Hematopoietic multipotent progenitor cell treated with erythropoietin and hydrocortisone succinate and interleukin-3 and kit ligand, for 8 days (in vitro differentiated cells): ENCODE results near the gene ACSF2.

Experiments used
- DNase-seq: peaks from one replicate; pipeline ENCODE4 v3.0.0-alpha.2; 2015

ACSF2 gene

GRCh38 chr17:50440838-50441829 is 15.1 kb downstream of the ACSF2 start:
- DNase-seq: no peak

DNA sequence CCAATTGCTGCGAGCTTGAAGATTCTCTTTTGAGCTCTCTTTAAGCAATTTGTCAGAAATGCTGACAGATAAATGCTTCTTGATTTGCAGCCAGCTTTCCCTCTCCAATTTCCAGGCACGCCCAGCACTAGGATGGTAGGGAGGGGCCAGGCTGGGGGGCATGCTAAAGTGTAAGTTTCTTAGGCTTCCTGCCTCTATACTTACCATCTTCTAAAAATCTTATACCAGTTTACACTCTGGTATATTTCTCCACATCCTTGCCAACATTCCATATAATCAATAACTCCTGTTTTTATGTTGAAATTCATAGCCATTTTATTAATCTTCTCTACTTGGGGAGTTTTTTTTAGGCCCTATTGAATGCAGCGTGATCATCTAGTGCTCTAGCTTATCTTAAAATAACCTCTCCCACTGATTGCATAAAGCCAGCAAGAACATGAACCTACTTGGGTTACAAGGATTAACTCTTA is 17.5 kb downstream of the ACSF2 start:
- no peak for DNase-seq

DNA sequence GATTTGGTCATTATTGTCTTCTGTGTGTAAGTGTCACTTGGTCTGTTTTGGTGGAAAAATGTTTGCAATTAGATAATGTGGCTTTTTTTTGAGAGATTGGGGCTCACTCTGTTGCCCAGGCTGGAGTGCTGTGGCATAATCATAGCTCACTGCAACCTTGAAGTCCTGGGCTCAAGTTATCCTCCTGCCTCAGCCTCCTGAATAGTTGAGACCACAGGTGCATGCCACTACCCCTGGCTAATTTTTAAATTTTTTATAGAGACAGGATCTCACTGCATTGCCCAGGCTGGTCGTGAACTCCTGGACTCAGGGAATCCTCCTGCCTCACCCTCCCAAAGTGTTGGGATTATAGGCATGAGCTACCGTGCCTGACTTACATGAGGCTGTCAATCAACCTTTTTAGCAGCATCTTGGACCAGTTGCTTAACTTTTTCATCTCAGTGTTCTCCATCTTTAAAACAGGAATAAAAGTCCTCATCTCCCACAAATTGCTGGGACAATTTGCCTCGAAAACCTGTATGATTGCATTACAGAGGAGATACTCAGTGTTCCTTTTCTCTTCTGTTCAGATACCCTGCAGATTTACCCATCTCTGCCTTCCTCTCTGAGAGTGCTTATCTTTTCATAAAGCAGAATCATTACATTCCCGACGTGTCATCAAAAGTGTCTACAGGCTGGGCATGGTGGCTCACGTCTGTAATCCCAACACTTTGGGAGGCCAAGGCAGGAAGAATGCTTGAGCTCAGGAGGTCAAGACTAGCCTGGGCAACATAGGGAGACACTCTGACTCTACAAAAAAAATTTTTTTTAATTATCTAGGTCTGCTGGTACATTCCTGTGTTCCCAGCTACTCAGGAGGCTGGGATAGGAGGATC is 19.1 kb downstream of the ACSF2 start:
- DNase-seq: no peak

DNA sequence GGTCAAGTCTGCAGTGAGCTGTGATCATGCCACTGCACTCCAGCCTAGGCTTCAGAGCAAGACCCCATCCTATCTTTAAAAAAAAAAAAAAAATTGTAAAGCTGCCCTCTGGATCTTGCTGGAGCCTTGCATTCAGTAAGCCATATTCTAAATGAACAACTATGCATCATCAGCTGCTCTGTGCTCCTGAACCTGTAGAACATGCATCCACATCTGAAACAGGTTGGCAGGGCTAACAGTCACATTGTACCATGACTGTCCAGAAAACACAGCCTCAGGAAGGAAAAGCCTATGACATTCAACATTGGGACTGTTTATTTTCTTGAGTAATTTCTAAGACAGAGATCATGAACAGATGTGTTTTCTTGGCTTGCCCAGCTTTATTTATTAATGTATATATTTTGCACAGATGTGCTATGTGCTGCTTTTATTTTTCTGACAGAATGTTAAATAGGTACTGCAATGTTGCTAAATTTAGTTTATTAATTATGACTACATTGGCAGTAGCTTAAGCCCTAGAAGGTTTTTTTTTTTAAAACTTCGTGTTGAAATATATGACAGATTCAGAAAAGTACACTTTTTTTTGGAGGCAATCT is 19.8 kb downstream of the ACSF2 start:
- DNase-seq: no peak

DNA sequence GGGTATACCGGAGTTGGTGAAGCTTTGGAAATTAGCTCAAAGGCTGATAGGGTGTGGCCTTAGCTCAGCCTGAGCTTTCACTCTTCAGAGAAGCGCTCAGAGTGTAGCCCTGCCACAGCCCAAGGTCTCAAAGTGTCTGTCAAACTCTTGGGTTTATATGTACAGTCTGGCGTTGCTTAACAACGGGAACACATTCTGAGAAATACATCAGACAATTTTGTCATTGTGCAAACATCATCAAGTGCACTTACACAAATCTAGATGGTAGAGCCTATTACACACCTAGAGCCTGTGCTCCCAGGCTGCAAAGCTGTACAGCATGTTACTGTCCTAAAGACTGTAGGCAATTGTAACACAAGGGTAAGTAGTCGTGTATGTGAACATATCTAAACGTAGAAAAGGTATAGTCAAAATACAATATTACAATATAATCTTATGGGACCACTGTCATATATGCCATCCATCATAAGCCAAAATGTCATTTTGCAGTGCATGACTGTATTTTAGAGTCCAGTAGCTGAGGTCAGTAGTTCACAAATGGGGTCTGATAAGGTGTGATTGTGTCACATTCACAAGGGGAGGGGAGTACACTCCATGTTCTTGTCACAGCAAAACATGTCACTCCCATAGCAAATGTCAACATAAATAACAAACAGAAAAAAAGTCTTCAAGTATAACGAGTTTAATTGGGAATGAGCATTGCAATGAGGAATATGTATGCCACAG is 22.0 kb downstream of the ACSF2 start:
- DNase-seq: no peak

- DNase-seq: peak; percentile 43
Observed at GRCh38 chr17:50448643-50449042, 22.6 kb downstream of the ACSF2 start.

- DNase-seq: no peak
Observed at GRCh38 chr17:50451943-50452629, 26.1 kb downstream of the ACSF2 start.

GRCh38 chr17:50452630-50453300 is 26.7 kb downstream of the ACSF2 start:
- DNase-seq: no peak

- no peak for DNase-seq
Observed at GRCh38 chr17:50453901-50454300, 27.9 kb downstream of the ACSF2 start.

DNA sequence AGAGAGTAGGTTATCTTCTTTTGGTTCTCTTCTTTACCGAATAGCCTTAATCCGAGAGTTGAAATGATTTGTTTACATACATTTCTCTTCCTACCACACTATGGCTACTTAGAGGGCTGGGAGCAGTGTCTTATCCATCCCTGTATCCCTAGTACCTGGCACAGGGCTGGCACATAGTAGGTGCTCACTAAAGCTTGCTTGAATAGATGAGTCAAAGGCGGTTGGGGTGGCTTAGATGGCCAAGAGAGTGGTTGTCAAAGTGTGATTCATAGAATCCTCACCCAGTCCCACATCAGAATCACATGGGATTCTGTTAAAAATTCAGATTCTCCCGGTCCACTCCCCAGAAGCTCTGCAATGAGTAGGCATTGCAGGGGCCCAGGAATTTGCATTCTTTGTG is 31.6 kb downstream of the ACSF2 start:
- DNase-seq: no peak

GRCh38 chr17:50458270-50458669 is 32.3 kb downstream of the ACSF2 start:
- no peak for DNase-seq

DNA sequence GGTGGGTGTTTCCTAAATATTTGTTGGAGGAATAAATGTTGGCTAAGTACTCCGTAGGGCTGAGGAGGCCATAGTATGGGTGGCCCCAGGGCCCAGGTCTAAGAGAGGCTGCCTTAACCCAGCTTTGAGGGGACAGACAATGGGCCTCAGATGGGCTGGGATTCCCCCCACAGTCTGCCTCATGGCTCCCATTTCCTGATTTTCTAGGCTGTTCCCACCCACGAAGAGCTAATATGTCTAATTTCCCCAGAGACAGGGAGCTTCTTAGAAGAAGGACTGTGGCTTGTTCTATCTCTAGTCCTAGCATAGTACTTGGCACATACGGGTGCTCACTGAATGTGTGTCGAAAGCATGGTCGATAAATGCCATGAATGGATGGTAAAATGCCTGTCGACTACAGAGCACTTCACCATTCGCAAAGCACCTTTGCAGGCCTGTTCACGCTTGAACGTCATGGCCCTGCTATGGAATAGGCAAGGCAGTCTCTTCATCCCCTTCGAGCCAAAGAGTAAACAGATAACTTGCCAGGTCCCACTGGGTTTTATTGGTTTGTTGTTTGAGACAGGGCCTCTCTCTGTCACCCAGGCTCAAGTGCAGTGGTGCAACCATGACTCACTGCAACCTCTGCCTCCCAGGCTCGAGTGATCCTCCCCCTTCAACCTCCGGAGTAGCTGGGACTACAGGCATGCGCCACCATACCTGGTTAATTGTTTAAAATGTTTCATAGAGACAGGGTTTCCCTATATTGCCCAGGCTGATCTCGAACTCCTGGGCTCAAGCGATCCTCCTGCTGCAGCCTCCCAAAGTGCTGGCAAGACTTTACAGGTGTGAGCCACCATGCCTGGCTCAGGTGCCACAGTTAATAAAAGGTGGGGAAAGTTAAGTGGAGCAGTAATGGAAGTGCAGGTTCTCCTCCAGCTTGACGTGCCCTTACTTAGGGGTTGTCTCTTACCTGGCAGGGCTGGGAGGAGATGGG is 33.0 kb downstream of the ACSF2 start:
- no peak for DNase-seq

GRCh38 chr17:50459756-50460155 is 33.7 kb downstream of the ACSF2 start:
- DNase-seq: no peak

- no peak for DNase-seq
Observed at GRCh38 chr17:50460831-50461526, 35.0 kb downstream of the ACSF2 start.

DNA sequence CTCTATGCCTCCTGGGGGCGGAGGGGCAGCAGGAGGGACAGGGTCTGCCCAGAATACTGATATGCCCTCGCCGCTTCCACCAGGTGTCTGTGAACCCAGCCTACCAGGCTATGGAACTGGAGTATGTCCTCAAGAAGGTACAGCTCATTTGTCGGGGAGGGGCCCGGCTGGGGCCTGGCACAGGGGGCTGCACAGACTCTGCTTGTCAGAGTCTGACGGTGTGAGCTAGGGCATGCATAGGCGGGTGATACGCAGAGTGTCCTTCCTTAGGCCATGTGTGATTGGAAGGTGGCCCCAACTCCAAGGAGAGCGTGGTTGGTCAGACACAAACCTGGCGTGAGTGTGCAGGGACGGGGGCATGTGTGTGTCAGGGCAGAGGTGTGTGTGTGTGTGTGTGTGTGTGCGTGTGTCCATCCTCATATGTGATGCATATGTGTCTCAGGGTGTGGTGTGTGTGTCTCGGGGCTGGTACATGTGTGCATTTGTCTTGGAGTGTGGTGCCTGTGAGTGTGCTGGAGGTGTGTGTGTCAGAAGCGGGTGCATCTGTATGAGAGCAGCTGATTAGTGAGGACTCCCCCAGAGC is 35.6 kb downstream of the ACSF2 start:
- no peak for DNase-seq

- no peak for DNase-seq
Observed at GRCh38 chr17:50462446-50462845, 36.4 kb downstream of the ACSF2 start.

GRCh38 chr17:50464121-50464520 is 38.1 kb downstream of the ACSF2 start:
- no peak for DNase-seq

DNA sequence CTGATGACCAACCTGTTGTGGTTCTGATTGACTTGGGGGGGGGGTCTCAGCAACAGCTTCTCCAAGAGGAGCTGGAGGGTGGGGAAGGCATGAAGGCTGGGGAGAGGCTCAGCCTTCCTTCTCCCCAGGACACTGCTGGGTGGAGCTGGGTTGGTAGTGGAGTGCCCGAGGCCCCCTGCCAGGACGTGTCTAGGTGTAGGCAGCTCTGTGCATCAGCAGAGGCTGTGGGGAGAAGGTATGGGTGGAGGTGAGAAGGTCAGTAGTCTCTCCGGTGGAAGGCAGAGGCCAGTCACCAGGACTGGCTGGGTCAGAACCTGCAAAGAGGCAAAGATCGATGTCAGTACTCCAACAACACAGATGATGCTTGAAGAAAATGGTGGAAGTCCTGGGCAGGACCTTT is 38.7 kb downstream of the ACSF2 start:
- DNase-seq: no peak

DNA sequence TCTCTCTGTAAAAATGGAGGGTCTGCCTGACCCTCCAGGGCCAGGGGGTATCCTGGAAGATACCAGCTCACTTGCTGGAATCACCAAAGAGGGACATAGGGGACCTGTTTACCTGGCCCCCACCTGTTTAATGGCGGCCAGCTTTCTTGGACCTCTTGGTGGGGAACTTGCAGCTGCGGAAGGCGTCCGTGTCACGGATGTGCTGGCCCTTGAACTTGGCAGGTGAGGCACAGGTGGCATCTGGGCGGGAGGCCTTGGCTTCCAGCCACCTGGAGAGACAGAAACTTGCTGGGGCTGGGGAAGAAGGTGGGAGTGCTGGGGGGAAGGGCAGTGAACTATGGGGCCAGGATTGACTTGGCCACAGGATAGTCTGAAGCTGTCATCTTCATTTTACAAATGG is 39.2 kb downstream of the ACSF2 start:
- DNase-seq: no peak
